Prostate gland (tissue), 2 donors: ENCODE measurements around the gene UBE2H. TPM values are rescaled to one million over a fixed set of nuclear protein-coding genes. Genes with fewer than 3 reads are reported as not detected.
"Not testable (repeated sequence)": the region's sequence is repeated elsewhere in the genome, so short reads cannot be mapped to it uniquely, and the experiment has no call there.

Source experiments
- DNase-seq: peaks from one replicate; pipeline ENCODE4 v3.0.0-alpha.2; 2019; ENCODE audit warnings: low spot score
- H3K27ac ChIP-seq, 2 donors: fragments of 200-600 bp; sonication (generic); 2 replicates each; pipeline ENCODE4 v1.5.1; 2017 to 2019
- H3K27me3 ChIP-seq: fragments of 200-600 bp; sonication (generic); replicated peaks from 2 replicates; pipeline ENCODE4 v1.5.1; 2019; ENCODE audit not compliant: insufficient read depth
- H3K36me3 ChIP-seq, 2 donors: fragments of 200-600 bp; sonication (generic); 1 replicate in 1 of 2; 2 replicates in 1 of 2; pipeline versions ENCODE4 v1.5.1 to v1.8.1; 2017 to 2019
- H3K4me1 ChIP-seq: fragments of 200-600 bp; sonication (generic); replicated peaks from 2 replicates; pipeline ENCODE4 v1.5.1; 2019
- H3K4me3 ChIP-seq, 2 donors: fragments of 200-600 bp; sonication (generic); 2 replicates each; pipeline ENCODE4 v1.5.1; 2017 to 2019
- H3K9me3 ChIP-seq: fragments of 200-600 bp; sonication (generic); 2 replicates; pipeline ENCODE4 v1.5.1; 2017
- CTCF ChIP-seq, 4 experiments: fragments of 200-600 bp in 2 of 4; fragments of 450-650 bp in 2 of 4; sonication (generic) in 2 of 4; IDR thresholded peaks; 1 replicate in 3 of 4; 2 replicates in 1 of 4; pipeline ENCODE4 v1.5.1; 2016 to 2019; ENCODE audit warnings: antibody characterized with exemption in 4 of 4, mild to moderate bottlenecking in 2 of 4, moderate library complexity in 2 of 4
- POLR2A ChIP-seq: fragments of 450-650 bp; IDR thresholded peaks from one replicate; pipeline ENCODE4 v1.6.1; 2016; ENCODE audit warnings: antibody characterized with exemption, mild to moderate bottlenecking
- POLR2AphosphoS5 ChIP-seq: sonication (generic); formaldehyde crosslinking; IDR thresholded peaks from one replicate; pipeline ENCODE4 v1.6.1; 2017; ENCODE audit warnings: antibody characterized with exemption
- WGBS: methylation state at CpG from one replicate; pipeline ENCODE4 v1.1.5; 2018; 5-methylcytosine and 5-hydroxymethylcytosine counted together
- intact Hi-C: fragments of 100-400 bp; cut with DNase I; formaldehyde crosslinking; loops from one replicate; pipeline ENCODE4 v1.14.2; 2022
- total RNA-seq, 2 donors: library from RNA; depleted of rRNA; stranded (reverse); fragments of >200 nt; gene quantifications; one replicate each; pipeline ENCODE4 v1.1.0, GENCODE V29; 2016

The UBE2H gene
- total RNA-seq, 2 donors from 2014 or later, result 78.4 to 105 TPM

GRCh38 chr7:129840757-129841156 is 112.0 kb downstream of the UBE2H start:
- no peaks in the 10 kb centered on the region for H3K36me3 ChIP-seq
- no peak for DNase-seq
- no peak for TF ChIP-seq CTCF (IDR thresholded peaks at IDR 0.05)
- no peak for TF ChIP-seq POLR2AphosphoS5
- TF ChIP-seq POLR2A, result no peak
- 36% methylated on average over 4 of the region's 4 CpGs for WGBS
- no peak overlapping the region for H3K4me3 ChIP-seq
- H3K27me3 ChIP-seq, result no peaks in the 10 kb centered on the region
- no peak overlapping the region for H3K27ac ChIP-seq
- intact Hi-C loops, result no loop called here
- no peaks in the 10 kb centered on the region for H3K9me3 ChIP-seq
- no peaks in the 10 kb centered on the region for H3K4me1 ChIP-seq

DNA sequence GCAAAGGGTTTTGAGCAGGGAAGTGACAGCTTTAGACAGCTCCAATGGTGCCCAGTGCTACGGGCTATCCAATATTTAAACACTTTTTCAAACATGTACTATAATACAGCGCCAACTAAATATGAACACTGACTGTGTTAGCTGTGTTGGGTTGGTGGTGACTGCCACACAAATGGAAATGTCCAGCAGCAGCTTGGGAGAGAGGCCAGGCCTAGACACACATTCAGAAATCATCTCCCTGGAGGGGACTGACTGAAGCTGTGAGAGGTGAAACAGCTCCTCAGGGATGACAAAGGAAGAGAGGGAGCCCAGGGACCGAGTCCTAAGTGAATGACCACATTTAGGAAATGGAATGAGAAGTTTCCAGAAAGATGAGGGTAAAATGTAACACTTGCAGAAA is 115.8 kb downstream of the UBE2H start:
- H3K9me3 ChIP-seq, result no peaks in the 10 kb centered on the region
- TF ChIP-seq CTCF (IDR thresholded peaks at IDR 0.05) (no peak), POLR2A (no peak), POLR2AphosphoS5 (no peak)
- no peaks in the 10 kb centered on the region for H3K36me3 ChIP-seq
- no peak overlapping the region for H3K27ac ChIP-seq
- 90% methylated on average over 3 of the region's 3 CpGs for WGBS
- H3K27me3 ChIP-seq, result no peaks in the 10 kb centered on the region
- no peak for DNase-seq
- H3K4me1 ChIP-seq, result no peaks in the 10 kb centered on the region
- no peak overlapping the region for H3K4me3 ChIP-seq
- intact Hi-C loops, result no loop called here

- WGBS, result 73% methylated on average over 6 of the region's 6 CpGs
- TF ChIP-seq POLR2AphosphoS5 (no peak), POLR2A (no peak), CTCF (IDR thresholded peaks at IDR 0.05) (no peak)
- Histone ChIP-seq H3K27ac (no peak overlapping the region), H3K27me3 (no peaks in the 10 kb centered on the region), H3K4me3 (no peak overlapping the region), H3K4me1 (peaks cover 7% of the 10 kb centered on the region), H3K9me3 (no peaks in the 10 kb centered on the region), H3K36me3 (no peaks in the 10 kb centered on the region)
- no peak for DNase-seq
- intact Hi-C loops, result no loop called here
Measured at GRCh38 chr7:129835569-129835968, 117.2 kb downstream of the UBE2H start.

- H3K27me3 ChIP-seq, H3K4me1 ChIP-seq, intact Hi-C loops, H3K36me3 ChIP-seq, H3K27ac ChIP-seq, H3K4me3 ChIP-seq, H3K9me3 ChIP-seq, DNase-seq: not testable (repeated sequence)
- WGBS, result 87% methylated on average over 6 of the region's 6 CpGs
Measured at GRCh38 chr7:129833353-129833752, 119.4 kb downstream of the UBE2H start.

GRCh38 chr7:129832701-129833227 is 120.0 kb downstream of the UBE2H start:
- Histone ChIP-seq H3K27me3 (no peaks in the 10 kb centered on the region), H3K9me3 (no peaks in the 10 kb centered on the region), H3K36me3 (no peaks in the 10 kb centered on the region), H3K4me3 (no peak overlapping the region), H3K4me1 (peaks cover 7% of the 10 kb centered on the region), H3K27ac (no peak overlapping the region)
- no peak for DNase-seq
- intact Hi-C loops, result no loop called here
- 89% methylated on average over 3 of the region's 3 CpGs for WGBS
- TF ChIP-seq POLR2A, result no peak
- no peak for TF ChIP-seq POLR2AphosphoS5
- no peak for TF ChIP-seq CTCF (IDR thresholded peaks at IDR 0.05)
